ENCODE results near the gene FAM209B.

- TF ChIP-seq, protein P1, sequence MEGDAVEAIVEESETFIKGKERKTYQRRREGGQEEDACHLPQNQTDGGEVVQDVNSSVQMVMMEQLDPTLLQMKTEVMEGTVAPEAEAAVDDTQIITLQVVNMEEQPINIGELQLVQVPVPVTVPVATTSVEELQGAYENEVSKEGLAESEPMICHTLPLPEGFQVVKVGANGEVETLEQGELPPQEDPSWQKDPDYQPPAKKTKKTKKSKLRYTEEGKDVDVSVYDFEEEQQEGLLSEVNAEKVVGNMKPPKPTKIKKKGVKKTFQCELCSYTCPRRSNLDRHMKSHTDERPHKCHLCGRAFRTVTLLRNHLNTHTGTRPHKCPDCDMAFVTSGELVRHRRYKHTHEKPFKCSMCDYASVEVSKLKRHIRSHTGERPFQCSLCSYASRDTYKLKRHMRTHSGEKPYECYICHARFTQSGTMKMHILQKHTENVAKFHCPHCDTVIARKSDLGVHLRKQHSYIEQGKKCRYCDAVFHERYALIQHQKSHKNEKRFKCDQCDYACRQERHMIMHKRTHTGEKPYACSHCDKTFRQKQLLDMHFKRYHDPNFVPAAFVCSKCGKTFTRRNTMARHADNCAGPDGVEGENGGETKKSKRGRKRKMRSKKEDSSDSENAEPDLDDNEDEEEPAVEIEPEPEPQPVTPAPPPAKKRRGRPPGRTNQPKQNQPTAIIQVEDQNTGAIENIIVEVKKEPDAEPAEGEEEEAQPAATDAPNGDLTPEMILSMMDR (IDR thresholded peaks at IDR 0.05), result no peak
- TF ChIP-seq POLR2A (IDR thresholded peaks at IDR 0.05) (no peak), EP300 (IDR thresholded peaks at IDR 0.05) (no peak), POLR2AphosphoS5 (IDR thresholded peaks at IDR 0.05) (no peak)
Observed at GRCh38 chr20:56483970-56484369, 49.1 kb upstream of the FAM209B start.

All from upper lobe of left lung (tissue), 4 donors.